Right lobe of liver (tissue), 4 donors: ENCODE measurements around the gene DCUN1D3.

ENCODE experiments used
- POLR2A ChIP-seq: fragments of 450-650 bp; IDR thresholded peaks from one replicate; pipeline ENCODE4 v1.6.1; 2017; ENCODE audit warnings: antibody characterized with exemption, mild to moderate bottlenecking
- TF ChIP-seq, protein P1 (sequence below), 4 donors: fragments of 200-600 bp in 3 of 4; fragments of 450-650 bp in 1 of 4; IDR thresholded peaks; one replicate each; pipeline versions ENCODE4 v1.5.1 to v1.8.0; 2016 to 2022; ENCODE audit warnings: antibody characterized with exemption in 4 of 4, mild to moderate bottlenecking in 2 of 4
- donor health status: DM: no; HTN: no; CAD: no.
- donor health status: DM: no; HTN: no; CAD: no.
- donor health status: DM: no; HTN: yes; CAD: no.

DNA sequence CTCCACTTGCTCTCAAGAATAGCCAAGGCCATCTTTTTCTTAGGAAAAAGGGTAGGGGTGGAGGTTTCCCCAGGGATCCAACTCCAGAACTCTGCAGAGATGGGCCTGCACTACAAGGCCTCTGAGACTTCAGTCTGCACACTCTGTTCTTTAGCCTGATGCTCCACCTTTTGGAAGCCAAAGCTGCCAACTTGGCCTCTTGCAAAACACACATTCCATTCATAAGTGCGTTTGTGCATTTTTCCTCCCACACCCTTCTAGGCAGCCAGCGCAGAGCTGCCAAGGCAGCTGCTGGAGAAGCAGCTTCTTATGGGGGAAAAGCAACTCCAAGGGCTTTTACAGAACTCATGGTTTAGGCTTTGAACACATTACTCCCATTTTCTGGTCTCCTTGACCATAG, 48.6 kb downstream of the DCUN1D3 start:
- TF ChIP-seq, protein P1, sequence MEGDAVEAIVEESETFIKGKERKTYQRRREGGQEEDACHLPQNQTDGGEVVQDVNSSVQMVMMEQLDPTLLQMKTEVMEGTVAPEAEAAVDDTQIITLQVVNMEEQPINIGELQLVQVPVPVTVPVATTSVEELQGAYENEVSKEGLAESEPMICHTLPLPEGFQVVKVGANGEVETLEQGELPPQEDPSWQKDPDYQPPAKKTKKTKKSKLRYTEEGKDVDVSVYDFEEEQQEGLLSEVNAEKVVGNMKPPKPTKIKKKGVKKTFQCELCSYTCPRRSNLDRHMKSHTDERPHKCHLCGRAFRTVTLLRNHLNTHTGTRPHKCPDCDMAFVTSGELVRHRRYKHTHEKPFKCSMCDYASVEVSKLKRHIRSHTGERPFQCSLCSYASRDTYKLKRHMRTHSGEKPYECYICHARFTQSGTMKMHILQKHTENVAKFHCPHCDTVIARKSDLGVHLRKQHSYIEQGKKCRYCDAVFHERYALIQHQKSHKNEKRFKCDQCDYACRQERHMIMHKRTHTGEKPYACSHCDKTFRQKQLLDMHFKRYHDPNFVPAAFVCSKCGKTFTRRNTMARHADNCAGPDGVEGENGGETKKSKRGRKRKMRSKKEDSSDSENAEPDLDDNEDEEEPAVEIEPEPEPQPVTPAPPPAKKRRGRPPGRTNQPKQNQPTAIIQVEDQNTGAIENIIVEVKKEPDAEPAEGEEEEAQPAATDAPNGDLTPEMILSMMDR (IDR thresholded peaks at IDR 0.05), result no peak
- no peak for TF ChIP-seq POLR2A
